KMS-11 (cell line): ENCODE results near the gene CAPN1.

Experiments used
- H2AFZ ChIP-seq: fragments of 200-600 bp; sonication (generic); 2 replicates; pipeline ENCODE4 v1.6.1; 2016; ENCODE audit warnings: antibody characterized with exemption, mixed run types, low read depth
- H3K27ac ChIP-seq: fragments of 200-600 bp; sonication (generic); 2 replicates; pipeline ENCODE4 v1.6.1; 2016; ENCODE audit warnings: mild to moderate bottlenecking, mixed run types
- H3K27me3 ChIP-seq: fragments of 200-600 bp; sonication (generic); 2 replicates; pipeline ENCODE4 v1.6.1; 2017; ENCODE audit warnings: mild to moderate bottlenecking, low read depth, mixed run types, moderate library complexity; ENCODE audit not compliant: insufficient read depth
- H3K36me3 ChIP-seq: fragments of 200-600 bp; sonication (generic); 2 replicates; pipeline ENCODE4 v1.6.1; 2017; ENCODE audit warnings: mild to moderate bottlenecking, mixed run types; ENCODE audit not compliant: insufficient read depth
- H3K4me1 ChIP-seq: fragments of 200-600 bp; sonication (generic); 2 replicates; pipeline ENCODE4 v1.6.1; 2016; ENCODE audit warnings: mild to moderate bottlenecking, low read depth, mixed run types; ENCODE audit not compliant: poor library complexity, severe bottlenecking
- H3K4me2 ChIP-seq: fragments of 200-600 bp; sonication (generic); 2 replicates; pipeline ENCODE4 v1.7.0; 2016; ENCODE audit warnings: mild to moderate bottlenecking, mixed run types
- H3K4me3 ChIP-seq: fragments of 200-600 bp; sonication (generic); IDR thresholded peaks from 2 replicates; pipeline ENCODE4 v1.6.1; 2017; ENCODE audit warnings: low read depth, low read length, mixed read lengths; ENCODE audit not compliant: insufficient read depth
- H3K79me2 ChIP-seq: fragments of 200-600 bp; sonication (generic); 2 replicates; pipeline ENCODE4 v1.6.1; 2016; ENCODE audit warnings: low read depth, mixed run types; ENCODE audit not compliant: insufficient read depth
- H3K9ac ChIP-seq: fragments of 200-600 bp; sonication (generic); 2 replicates; pipeline ENCODE4 v1.6.1; 2016; ENCODE audit warnings: mild to moderate bottlenecking, mixed run types
- H4K20me1 ChIP-seq: fragments of 200-600 bp; sonication (generic); 2 replicates; pipeline ENCODE4 v1.6.1; 2016; ENCODE audit warnings: mild to moderate bottlenecking, mixed run types; ENCODE audit not compliant: insufficient read depth
- TF ChIP-seq, protein P1 (sequence below): fragments of 200-600 bp; sonication (generic); conservative IDR thresholded peaks from 2 replicates; pipeline ENCODE4 v1.6.1; 2017; ENCODE audit warnings: low read depth, mild to moderate bottlenecking, antibody characterized with exemption, low read length, moderate library complexity, mixed read lengths

The CAPN1 gene

DNA sequence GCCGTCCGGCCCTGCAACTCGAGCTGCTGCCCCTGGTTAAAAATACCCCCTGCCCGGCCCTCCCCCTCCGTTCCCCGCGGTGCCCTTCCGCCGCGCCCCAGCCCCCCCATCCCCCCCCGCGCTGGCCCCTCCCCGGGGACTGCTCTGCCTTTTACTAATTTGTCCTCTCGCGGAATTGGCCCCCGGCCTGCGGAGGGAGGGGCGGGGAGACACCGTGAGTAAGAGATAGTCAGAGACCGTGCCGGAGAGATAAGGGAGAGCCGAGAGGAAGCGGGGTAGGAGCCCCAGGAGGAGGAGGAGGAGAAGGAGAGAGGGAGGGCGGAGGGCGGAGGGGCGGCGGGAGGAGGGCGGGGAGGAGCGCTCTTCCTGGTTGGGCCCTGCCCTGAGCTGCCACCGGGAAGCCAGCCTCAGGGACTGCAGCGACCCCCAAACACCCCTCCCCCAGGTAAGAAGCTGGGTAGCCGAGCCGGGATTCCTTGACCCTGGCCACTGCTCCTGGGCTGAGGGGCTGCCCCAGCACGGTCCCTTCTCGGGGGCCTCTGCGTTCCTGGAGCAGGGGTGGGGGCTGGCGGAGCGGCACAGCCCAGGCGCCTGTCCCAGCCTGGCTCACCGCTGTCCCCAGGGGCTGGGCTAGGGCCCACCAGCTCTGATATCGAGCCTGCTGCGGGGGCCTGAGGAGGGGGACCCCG, at the start of gene CAPN1:
Gene CAPN1 (plus strand): TSS at position 360 of the 689 bp plus-strand sequence. CDS start 774 bp downstream, outside the sequence.
- no peaks in the 10 kb centered on the region for H3K36me3 ChIP-seq
- H3K27ac ChIP-seq = peak within 1 kb of the TSS; percentile 39
- H3K4me1 ChIP-seq = peaks cover 16% of the 10 kb centered on the region
- H3K4me2 ChIP-seq = peak within 1 kb of the TSS; percentile 87
- H3K27me3 ChIP-seq = no peaks in the 10 kb centered on the region
- no peaks in the 10 kb centered on the region for H4K20me1 ChIP-seq
- TF ChIP-seq, protein P1, sequence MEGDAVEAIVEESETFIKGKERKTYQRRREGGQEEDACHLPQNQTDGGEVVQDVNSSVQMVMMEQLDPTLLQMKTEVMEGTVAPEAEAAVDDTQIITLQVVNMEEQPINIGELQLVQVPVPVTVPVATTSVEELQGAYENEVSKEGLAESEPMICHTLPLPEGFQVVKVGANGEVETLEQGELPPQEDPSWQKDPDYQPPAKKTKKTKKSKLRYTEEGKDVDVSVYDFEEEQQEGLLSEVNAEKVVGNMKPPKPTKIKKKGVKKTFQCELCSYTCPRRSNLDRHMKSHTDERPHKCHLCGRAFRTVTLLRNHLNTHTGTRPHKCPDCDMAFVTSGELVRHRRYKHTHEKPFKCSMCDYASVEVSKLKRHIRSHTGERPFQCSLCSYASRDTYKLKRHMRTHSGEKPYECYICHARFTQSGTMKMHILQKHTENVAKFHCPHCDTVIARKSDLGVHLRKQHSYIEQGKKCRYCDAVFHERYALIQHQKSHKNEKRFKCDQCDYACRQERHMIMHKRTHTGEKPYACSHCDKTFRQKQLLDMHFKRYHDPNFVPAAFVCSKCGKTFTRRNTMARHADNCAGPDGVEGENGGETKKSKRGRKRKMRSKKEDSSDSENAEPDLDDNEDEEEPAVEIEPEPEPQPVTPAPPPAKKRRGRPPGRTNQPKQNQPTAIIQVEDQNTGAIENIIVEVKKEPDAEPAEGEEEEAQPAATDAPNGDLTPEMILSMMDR = no peak
- H3K9ac ChIP-seq = peak within 1 kb of the TSS; percentile 73
- H2AFZ ChIP-seq = peak within 1 kb of the TSS; percentile 93
- 0 out of 2 replicates have a peak, but pooled peaks cover 5% of the 10 kb centered on the region for H3K79me2 ChIP-seq
- H3K4me3 ChIP-seq = no peak within 1 kb of the TSS

DNA sequence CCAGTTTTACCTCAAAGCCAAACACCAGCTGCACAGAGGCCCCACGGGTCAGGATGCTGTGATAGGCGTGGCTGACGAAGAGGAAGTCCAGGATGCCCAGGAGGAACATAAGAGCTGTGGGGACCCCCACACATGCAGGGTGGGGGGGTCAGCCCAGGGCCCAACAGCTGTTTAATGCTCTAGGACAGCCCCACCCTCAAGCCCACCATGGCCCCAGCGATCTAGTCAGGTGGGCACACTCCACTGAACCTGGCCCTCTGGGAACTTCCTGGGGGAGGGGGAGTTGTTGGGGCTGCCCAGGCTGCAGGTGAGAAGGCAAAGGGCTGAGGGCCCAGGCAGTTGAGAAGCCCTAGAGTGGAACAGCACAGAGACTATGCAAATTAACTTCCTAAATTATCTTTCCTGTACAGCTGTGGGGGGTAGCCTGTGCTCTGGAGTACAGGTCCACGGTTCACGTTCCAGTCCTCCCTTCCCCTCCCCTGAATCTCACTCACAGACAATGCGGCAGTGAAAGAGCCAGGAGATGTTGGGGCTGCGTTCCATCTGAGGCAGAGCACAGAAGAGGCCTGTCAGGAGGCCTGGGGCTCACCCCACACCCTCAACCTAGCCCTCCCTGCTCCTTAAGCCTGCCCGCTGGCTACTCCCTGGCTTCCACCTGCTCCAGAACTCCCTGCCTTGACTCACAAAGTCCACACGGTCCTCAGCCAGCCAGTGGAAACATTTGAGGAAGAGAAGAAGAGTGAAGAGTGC, 49.3 kb upstream of the CAPN1 start:
- peaks cover 14% of the 10 kb centered on the region for H3K79me2 ChIP-seq
- peak overlapping the region; percentile 80; the same call in 1 of the 2 replicates for H3K4me2 ChIP-seq
- TF ChIP-seq, protein P1 = no peak
- H2AFZ ChIP-seq = no peak overlapping the region
- no peaks in the 10 kb centered on the region for H3K27me3 ChIP-seq
- no peak overlapping the region for H3K27ac ChIP-seq
- H3K4me3 ChIP-seq = no peak overlapping the region
- H3K36me3 ChIP-seq = no peaks in the 10 kb centered on the region
- H3K4me1 ChIP-seq = peaks cover 25% of the 10 kb centered on the region
- no peaks in the 10 kb centered on the region for H4K20me1 ChIP-seq
- H3K9ac ChIP-seq = no peak overlapping the region

DNA sequence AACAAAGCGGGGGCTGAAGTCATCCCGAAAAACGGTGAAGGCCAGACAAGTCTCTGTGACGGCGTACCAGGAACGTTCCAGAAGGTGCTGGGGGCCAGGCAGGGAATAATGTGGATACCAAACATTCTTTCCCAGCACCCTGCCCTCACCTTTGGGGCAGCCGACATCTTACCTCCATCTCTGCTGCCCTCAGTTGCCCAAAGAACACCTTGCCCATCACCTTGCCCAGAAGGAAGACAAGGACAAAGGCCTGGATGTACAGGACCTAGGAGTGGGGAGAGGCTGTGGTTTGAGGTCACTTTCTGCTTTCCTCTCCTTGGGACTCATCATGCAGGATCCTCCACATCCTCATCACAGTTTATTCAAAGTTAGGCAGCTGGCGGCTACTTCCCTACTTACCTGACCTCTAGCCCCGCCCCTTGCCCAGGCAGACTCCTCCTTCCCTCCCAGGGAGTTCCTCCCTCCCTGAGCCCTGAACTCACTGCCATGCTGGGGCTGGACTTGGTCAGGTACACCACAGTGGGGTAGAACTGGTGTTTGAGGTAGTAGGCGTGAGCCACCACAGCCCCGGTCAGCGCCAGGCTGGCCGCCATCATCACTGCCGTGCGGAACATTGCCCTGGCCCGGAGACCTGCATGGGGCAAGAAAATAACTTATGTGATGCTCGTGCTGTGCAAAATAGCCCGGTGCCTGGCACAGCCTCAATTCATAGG, 48.6 kb upstream of the CAPN1 start:
- peaks cover 25% of the 10 kb centered on the region for H3K4me1 ChIP-seq
- no peaks in the 10 kb centered on the region for H3K36me3 ChIP-seq
- no peak overlapping the region for H3K4me3 ChIP-seq
- no peaks in the 10 kb centered on the region for H3K27me3 ChIP-seq
- H3K9ac ChIP-seq = peak overlapping the region; percentile 99
- no peak overlapping the region for H2AFZ ChIP-seq
- TF ChIP-seq, protein P1 = no peak
- peaks cover 14% of the 10 kb centered on the region for H3K79me2 ChIP-seq
- H4K20me1 ChIP-seq = no peaks in the 10 kb centered on the region
- peak overlapping the region; percentile 80 for H3K4me2 ChIP-seq
- peak overlapping the region; percentile 94 for H3K27ac ChIP-seq

DNA sequence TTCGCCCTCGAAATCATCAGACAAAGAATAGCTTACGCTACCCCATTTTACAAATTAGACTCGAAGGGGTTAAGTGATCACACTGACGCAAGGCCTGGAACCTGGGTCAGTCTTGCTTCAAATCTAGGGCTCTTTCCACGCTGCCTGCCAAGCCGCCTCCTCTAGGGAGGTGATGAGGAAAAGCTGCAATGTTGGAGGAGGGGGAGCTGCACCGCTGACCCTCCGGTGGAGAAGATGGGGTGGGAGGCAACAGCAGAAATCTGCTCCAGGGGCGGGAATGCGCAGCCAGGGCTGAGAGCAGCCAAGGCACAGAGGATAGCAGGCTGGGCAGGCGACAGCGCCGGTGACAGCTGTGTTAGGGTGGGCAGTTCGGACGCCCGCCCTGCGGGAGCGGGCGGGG, 48.0 kb upstream of the CAPN1 start:
- Histone ChIP-seq H3K27me3 (no peaks in the 10 kb centered on the region), H3K27ac (peak overlapping the region; percentile 94), H3K36me3 (no peaks in the 10 kb centered on the region), H3K9ac (peak overlapping the region; percentile 99), H3K4me1 (peaks cover 25% of the 10 kb centered on the region), H3K79me2 (peaks cover 14% of the 10 kb centered on the region), H3K4me3 (no peak overlapping the region), H2AFZ (peak overlapping the region; percentile 48; the same call in 1 of the 2 replicates), H3K4me2 (peak overlapping the region; percentile 80), H4K20me1 (no peaks in the 10 kb centered on the region)
- TF ChIP-seq, protein P1 = no peak
